T-cell (primary cell): ENCODE measurements around the gene TBC1D22A. TPM values are rescaled to one million over a fixed set of nuclear protein-coding genes. Genes with fewer than 3 reads are reported as not detected.
A peak's percentile ranks its signal among the peaks of the same experiment; 100 is the strongest.

Experiments
- ATAC-seq, 4 experiments: fragments of 200-7000 bp in 3 of 4; fragments of 150-1000 bp in 1 of 4; cut with Tn5 transposase; replicated peaks in 1 of 4; 1 replicate in 3 of 4; 2 replicates in 1 of 4; pipeline ENCODE4 v1.10.0; 2021; ENCODE audit warnings: moderate library complexity in 3 of 4, mild to moderate bottlenecking in 2 of 4, moderate number of reproducible peaks in 1 of 4
- CTCF ChIA-PET, 2 donors: fragments of 300-600 bp; sonication (Branson Sonifier 250); formaldehyde crosslinking; loops; one replicate each; lab custom pipeline; 2022; ENCODE audit warnings: antibody characterized with exemption in 2 of 2; lab: Charles Lee
- POLR2A ChIA-PET, 2 donors: fragments of 300-600 bp; sonication (Branson Sonifier 250); formaldehyde crosslinking; loops; one replicate each; lab custom pipeline; 2022; ENCODE audit warnings: antibody characterized with exemption in 2 of 2; lab: Charles Lee
- DNase-seq, 35 experiments: peaks; one replicate each; pipeline versions ENCODE4 v3.0.0 to v3.0.0-alpha.2; 2013 to 2023
- H3K27ac ChIP-seq: one replicate; pipeline ENCODE4 v1.5.1; 2013; ENCODE audit warnings: low read length
- H3K27me3 ChIP-seq, 2 experiments: replicated peaks in 1 of 2; 1 replicate in 1 of 2; 2 replicates in 1 of 2; pipeline versions ENCODE4 v1.6.1 to v1.7.0; 2013; ENCODE audit warnings: low read length in 1 of 2, mixed read lengths in 1 of 2; ENCODE audit not compliant: control insufficient read depth in 2 of 2, insufficient read depth in 2 of 2; ENCODE audit errors: extremely low read depth in 1 of 2
- H3K36me3 ChIP-seq, 2 donors: 1 replicate in 1 of 2; 2 replicates in 1 of 2; pipeline versions ENCODE4 v1.6.1 to v1.7.0; 2013; ENCODE audit warnings: low read length in 1 of 2; ENCODE audit not compliant: control insufficient read depth in 2 of 2, insufficient read depth in 1 of 2; ENCODE audit errors: extremely low read depth in 1 of 2
- H3K4me1 ChIP-seq, 2 experiments: 1 replicate in 1 of 2; 2 replicates in 1 of 2; pipeline versions ENCODE4 v1.6.1 to v1.7.0; 2013; ENCODE audit warnings: low read length in 2 of 2, mixed read lengths in 1 of 2; ENCODE audit not compliant: insufficient read depth in 2 of 2, control insufficient read depth in 1 of 2; ENCODE audit errors: extremely low read depth in 1 of 2
- H3K4me3 ChIP-seq, 2 donors: 1 replicate in 1 of 2; 2 replicates in 1 of 2; pipeline versions ENCODE4 v1.5.1 to v1.7.0; 2013; ENCODE audit warnings: mild to moderate bottlenecking in 2 of 2, low read length in 1 of 2, moderate library complexity in 1 of 2; ENCODE audit not compliant: control insufficient read depth in 1 of 2; ENCODE audit errors: extremely low read depth in 1 of 2
- H3K9me3 ChIP-seq: 2 replicates; pipeline ENCODE4 v1.7.0; 2013
- H3K27ac Mint-ChIP-seq, 2 donors: one replicate each; pipeline ENCODE4 v1.8.0; 2020 to 2021; ENCODE audit warnings: mild to moderate bottlenecking in 2 of 2, mixed read lengths in 2 of 2
- H3K27me3 Mint-ChIP-seq, 2 donors: one replicate each; pipeline ENCODE4 v1.8.0; 2021 to 2022; ENCODE audit warnings: mixed read lengths in 2 of 2
- H3K36me3 Mint-ChIP-seq: one replicate; pipeline ENCODE4 v1.8.0; 2021; ENCODE audit warnings: mixed read lengths
- H3K4me1 Mint-ChIP-seq, 3 donors: one replicate each; pipeline ENCODE4 v1.8.0; 2020 to 2022; ENCODE audit warnings: mixed read lengths in 3 of 3, mild to moderate bottlenecking in 1 of 3
- H3K4me3 Mint-ChIP-seq, 3 donors: one replicate each; pipeline ENCODE4 v1.8.0; 2020 to 2022; ENCODE audit warnings: mild to moderate bottlenecking in 3 of 3, mixed read lengths in 3 of 3, moderate library complexity in 3 of 3
- H3K9me3 Mint-ChIP-seq, 3 donors: one replicate each; pipeline ENCODE4 v1.8.0; 2020 to 2022; ENCODE audit warnings: mixed read lengths in 3 of 3
- WGBS: methylation state at CpG from one replicate; pipeline ENCODE4 v1.1.5; 2013; ENCODE audit warnings: missing lambda C conversion rate; ENCODE audit not compliant: insufficient coverage; 5-methylcytosine and 5-hydroxymethylcytosine counted together
- total RNA-seq, 35 experiments: library from RNA in 6 of 35; stranded (reverse) in 6 of 35; fragments of 120-200 nt in 1 of 35; gene quantifications; one replicate each; pipeline versions ENCODE4 v1.2.1 to v1.2.4 and lab custom pipeline; 2013 to 2026

TBC1D22A gene
- total RNA-seq, 5 donors from 2014 or later (not counting 1 experiment from before 2014, with no cell fraction given): 38.3 to 67.8 (median 57.7) TPM

DNA sequence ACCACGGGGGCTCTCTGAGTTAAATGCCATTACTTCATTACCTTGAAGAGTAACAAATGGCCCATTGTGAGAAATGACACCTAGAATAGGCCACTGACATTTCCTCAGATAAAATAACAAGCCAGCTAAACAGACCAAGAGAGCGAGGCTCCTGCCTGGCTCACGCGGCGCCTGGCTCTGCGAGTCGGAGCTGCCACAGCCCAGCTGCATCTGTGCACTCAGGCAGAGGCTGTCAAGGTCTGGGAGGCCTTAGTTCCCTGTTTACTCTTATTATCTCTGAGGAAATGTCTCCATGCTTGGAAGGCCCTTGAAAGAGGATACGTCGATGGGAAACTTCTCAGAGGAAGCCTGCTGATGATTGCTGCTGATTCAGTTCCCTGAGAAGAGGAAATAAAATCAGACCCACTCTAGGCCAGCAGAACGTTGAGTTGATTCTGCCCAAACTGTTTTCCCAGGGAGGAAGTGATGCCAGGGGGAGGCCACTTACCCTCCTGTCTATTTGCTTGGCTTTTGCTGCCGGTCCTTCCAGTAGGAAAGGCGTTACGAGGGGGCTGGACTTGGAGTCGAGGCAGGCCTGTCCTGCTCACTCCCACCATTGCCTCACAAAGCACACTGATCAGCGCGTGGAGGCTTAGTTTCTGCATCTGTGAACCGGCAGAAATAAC is 208.8 kb downstream of the TBC1D22A start:
- H3K27me3 Mint-ChIP-seq: no peaks in the 10 kb centered on the region
- ChIA-PET POLR2A (no interaction called here), CTCF (no interaction called here)
- H3K4me3 Mint-ChIP-seq: no peak overlapping the region
- no peak overlapping the region for H3K27ac Mint-ChIP-seq
- Histone ChIP-seq H3K27ac (no peak overlapping the region), H3K9me3 (no peaks in the 10 kb centered on the region), H3K4me3 (no peak overlapping the region), H3K36me3 (peaks cover 6 to 19% of the 10 kb centered on the region in 2 donors), H3K4me1 (peaks cover 0 to 7% of the 10 kb centered on the region in 2 experiments), H3K27me3 (no peaks in the 10 kb centered on the region)
- DNase-seq (no peak), ATAC-seq (no peak)
- WGBS: 93% methylated on average over 8 of the region's 17 CpGs
- H3K4me1 Mint-ChIP-seq: peaks cover 15 to 33% (median 33%) of the 10 kb centered on the region in 3 donors
- peaks cover 30% of the 10 kb centered on the region for H3K36me3 Mint-ChIP-seq
- no peaks in the 10 kb centered on the region for H3K9me3 Mint-ChIP-seq

DNA sequence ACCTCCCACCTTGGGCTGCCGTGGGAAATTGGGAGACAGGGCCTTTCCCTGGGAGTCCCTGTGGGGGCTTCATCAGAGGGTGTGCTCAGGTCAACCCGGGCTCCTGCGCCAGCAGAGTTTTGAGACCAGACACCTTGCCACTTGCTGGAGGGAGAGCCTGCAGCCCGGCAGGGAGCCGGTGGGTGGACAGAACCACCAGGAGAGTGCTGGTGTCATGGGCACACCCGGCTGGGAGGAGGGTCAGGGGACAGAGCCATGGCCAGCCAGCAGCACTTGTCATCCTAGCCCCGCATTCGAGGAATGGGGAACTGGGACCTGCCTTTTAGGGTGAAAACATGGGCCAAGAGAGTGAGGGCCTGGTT is 209.3 kb downstream of the TBC1D22A start:
- peaks cover 11 to 32% (median 30%) of the 10 kb centered on the region in 3 donors for H3K4me1 Mint-ChIP-seq
- ATAC-seq: no peak

DNA sequence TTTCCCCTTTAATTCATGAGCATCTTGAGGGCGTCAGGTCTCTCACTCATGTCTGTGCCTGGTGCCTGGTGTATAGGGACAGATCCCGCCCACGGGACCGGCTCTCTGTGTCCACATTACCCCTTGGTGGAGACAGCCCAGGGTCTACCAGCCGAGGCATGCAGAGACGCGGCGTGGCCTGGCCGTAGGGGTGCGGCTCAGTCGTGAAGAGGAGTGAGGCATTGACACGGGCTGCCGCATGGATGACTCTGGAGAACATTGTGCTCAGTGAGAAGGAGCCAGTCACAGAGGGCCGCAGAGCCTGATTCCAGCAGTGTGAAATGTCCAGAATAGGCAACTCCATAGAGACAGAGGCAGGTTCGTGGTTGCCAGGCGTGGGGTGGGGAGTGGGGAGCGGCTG is 209.8 kb downstream of the TBC1D22A start:
- H3K36me3 Mint-ChIP-seq: peaks cover 32% of the 10 kb centered on the region
- ATAC-seq: no peak
- no peak overlapping the region for H3K4me3 Mint-ChIP-seq
- no peaks in the 10 kb centered on the region for H3K27me3 ChIP-seq
- H3K9me3 ChIP-seq: no peaks in the 10 kb centered on the region
- no peak overlapping the region for H3K4me3 ChIP-seq
- 88% methylated on average over 17 of the region's 17 CpGs for WGBS
- H3K4me1 Mint-ChIP-seq: peaks cover 11 to 31% (median 27%) of the 10 kb centered on the region in 3 donors
- peak in 1 of 35 experiments; percentile 9 for DNase-seq
- H3K9me3 Mint-ChIP-seq: no peaks in the 10 kb centered on the region
- H3K27ac Mint-ChIP-seq: no peak overlapping the region
- H3K36me3 ChIP-seq: peaks cover 4 to 26% of the 10 kb centered on the region in 2 donors
- ChIA-PET POLR2A (no interaction called here), CTCF (no interaction called here)
- H3K27ac ChIP-seq: no peak overlapping the region
- H3K4me1 ChIP-seq: peaks cover 0 to 7% of the 10 kb centered on the region in 2 experiments
- H3K27me3 Mint-ChIP-seq: no peaks in the 10 kb centered on the region

More for the DNA sequence above, 209.3 kb downstream of the TBC1D22A start:
- Mint-ChIP-seq H3K4me3 (no peak overlapping the region), H3K27ac (no peak overlapping the region), H3K36me3 (peaks cover 32% of the 10 kb centered on the region), H3K9me3 (no peaks in the 10 kb centered on the region), H3K27me3 (no peaks in the 10 kb centered on the region)
- no peaks in the 10 kb centered on the region for H3K27me3 ChIP-seq
- CTCF ChIA-PET: no interaction called here
- H3K9me3 ChIP-seq: no peaks in the 10 kb centered on the region
- POLR2A ChIA-PET: no interaction called here
- H3K4me3 ChIP-seq: no peak overlapping the region
- no peak overlapping the region for H3K27ac ChIP-seq
- WGBS: 94% methylated on average over 8 of the region's 8 CpGs
- peaks cover 0 to 7% of the 10 kb centered on the region in 2 experiments for H3K4me1 ChIP-seq
- H3K36me3 ChIP-seq: peaks cover 4 to 21% of the 10 kb centered on the region in 2 donors
- peak in 1 of 35 experiments; percentile 10 for DNase-seq

DNA sequence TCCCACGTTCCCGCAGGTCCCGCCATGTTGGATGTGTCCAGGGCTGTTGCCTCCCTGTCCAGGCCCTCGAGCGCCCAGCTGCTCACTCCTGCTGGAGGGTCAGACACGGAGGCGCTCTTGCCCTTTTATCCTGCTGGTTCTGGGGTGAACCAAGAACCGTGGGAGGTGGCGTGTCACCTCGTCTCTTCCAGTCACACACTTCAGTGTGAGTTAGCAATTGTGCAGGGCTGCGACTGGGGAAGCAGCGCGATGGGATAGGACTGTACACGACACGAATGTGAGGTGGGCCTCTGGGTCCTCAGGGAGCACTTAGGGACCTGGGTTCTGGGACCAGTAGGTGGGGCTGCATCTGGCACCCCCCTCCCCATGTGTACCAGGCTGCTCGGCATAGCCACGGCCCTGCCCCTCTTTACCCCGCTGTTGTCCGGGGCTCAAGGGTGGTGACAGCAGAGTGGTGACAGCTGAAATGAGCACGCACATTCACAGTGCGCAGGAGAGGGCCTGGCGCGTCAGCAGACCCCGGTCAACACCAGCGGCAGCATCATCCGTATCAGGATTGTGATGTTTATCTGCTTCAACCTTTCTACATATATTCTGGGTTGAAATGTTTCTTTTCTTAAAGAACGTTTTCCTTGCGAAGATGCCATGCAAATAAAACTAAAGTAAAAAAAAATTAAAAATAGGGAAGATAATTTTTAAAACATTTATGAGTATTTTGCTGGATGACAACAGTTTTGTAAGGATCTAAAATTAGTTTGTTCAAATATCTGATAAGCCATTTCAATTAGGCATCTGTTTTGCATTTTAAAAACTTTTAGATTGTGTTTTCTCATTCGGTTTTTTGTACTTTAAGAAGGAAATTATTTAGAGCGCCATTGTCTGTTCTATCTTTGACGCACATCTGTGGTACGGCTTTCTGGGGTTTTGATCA is 210.7 kb downstream of the TBC1D22A start:
- H3K27ac ChIP-seq: no peak overlapping the region
- 99% methylated on average over 17 of the region's 32 CpGs for WGBS
- Mint-ChIP-seq H3K27me3 (no peaks in the 10 kb centered on the region), H3K36me3 (peaks cover 38% of the 10 kb centered on the region), H3K4me1 (peaks cover 11 to 24% (median 19%) of the 10 kb centered on the region in 3 donors), H3K4me3 (no peak overlapping the region), H3K27ac (no peak overlapping the region), H3K9me3 (no peaks in the 10 kb centered on the region)
- H3K36me3 ChIP-seq: peaks cover 4 to 28% of the 10 kb centered on the region in 2 donors
- CTCF ChIA-PET: no interaction called here
- ATAC-seq (no peak), DNase-seq (no peak)
- H3K27me3 ChIP-seq: no peaks in the 10 kb centered on the region
- POLR2A ChIA-PET: no interaction called here
- H3K9me3 ChIP-seq: no peaks in the 10 kb centered on the region
- peaks cover 0 to 4% of the 10 kb centered on the region in 2 experiments for H3K4me1 ChIP-seq
- no peak overlapping the region for H3K4me3 ChIP-seq

DNA sequence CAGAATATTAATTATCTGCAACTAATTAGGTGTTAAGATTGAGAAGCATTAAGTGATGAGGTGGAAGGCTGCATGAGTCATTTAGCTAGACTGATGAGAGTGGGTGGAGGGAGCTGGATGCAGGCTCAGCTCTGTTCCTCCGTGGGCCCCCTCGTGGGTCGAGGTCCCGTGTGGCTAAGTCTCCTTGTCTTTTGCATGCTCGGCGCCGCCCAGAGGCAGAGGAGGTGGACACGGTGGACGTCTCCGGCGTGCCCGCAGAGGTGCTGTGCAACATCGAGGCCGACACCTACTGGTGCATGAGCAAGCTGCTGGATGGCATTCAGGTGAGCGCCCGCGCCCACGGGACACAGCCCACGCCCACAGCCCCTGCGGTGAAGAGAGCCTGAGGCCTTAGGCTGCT is 211.6 kb downstream of the TBC1D22A start:
- H3K9me3 Mint-ChIP-seq: no peaks in the 10 kb centered on the region
- no peak overlapping the region for H3K27ac Mint-ChIP-seq
- ChIA-PET POLR2A (interaction anchor here in 1 of 2 donors (0.6 kb wide), 1 partner anchor 35 kb away, joined by 3 read pairs; no protein-coding TSS in a partner anchor), CTCF (no interaction called here)
- H3K4me1 Mint-ChIP-seq: peaks cover 6 to 19% (median 13%) of the 10 kb centered on the region in 3 donors
- Histone ChIP-seq H3K9me3 (no peaks in the 10 kb centered on the region), H3K27me3 (no peaks in the 10 kb centered on the region), H3K36me3 (peaks cover 4 to 30% of the 10 kb centered on the region in 2 donors), H3K4me3 (no peak overlapping the region), H3K27ac (no peak overlapping the region), H3K4me1 (peaks cover 0 to 4% of the 10 kb centered on the region in 2 experiments)
- peaks cover 46% of the 10 kb centered on the region for H3K36me3 Mint-ChIP-seq
- 87% methylated on average over 20 of the region's 20 CpGs for WGBS
- no peaks in the 10 kb centered on the region for H3K27me3 Mint-ChIP-seq
- H3K4me3 Mint-ChIP-seq: no peak overlapping the region
- no peak for ATAC-seq
- no peak for DNase-seq
